Measurements from ENCODE around the gene KRTAP10-8.
A peak's percentile ranks its signal among the peaks of the same experiment; 100 is the strongest.
"Not testable (repeated sequence)": the region's sequence is repeated elsewhere in the genome, so short reads cannot be mapped to it uniquely, and the experiment has no call there.

Gene KRTAP10-8

DNA sequence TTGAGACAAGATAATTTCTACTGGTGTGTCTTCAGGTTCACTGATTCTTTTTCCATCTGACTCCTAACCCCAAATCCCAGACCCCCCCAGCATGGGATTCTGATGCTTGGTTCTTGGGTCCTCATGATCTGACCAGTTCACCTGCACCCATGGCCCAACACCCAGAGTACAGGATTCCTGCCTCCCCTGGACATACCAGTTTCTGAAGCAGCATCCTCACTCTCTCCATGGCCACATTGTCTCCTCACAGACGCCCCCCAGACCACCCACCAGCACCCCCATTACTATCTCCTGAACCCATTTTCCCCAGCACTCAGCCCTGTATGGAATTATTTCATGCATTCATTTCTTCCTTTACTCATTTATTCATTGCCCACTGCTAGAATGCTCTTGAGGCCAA is 45.0 kb downstream of the KRTAP10-8 start:
- Histone ChIP-seq H3K56ac (ENCODE audit: low read length) (no peak overlapping the region), H3K4me1 (ENCODE audit: control insufficient read depth, low read depth, low read length) (peaks cover 2% of the 10 kb centered on the region), H2BK5ac (ENCODE audit: low read length) (no peak overlapping the region), H3K4me3 (ENCODE audit: low read length) (no peak overlapping the region), H2BK120ac (ENCODE audit: low read depth, low read length) (no peak overlapping the region), H3K23ac (ENCODE audit: low read length) (no peak overlapping the region), H4K8ac (ENCODE audit: low read depth, low read length) (no peak overlapping the region), H3K27ac (ENCODE audit: low read depth, low read length) (no peak overlapping the region), H3K9ac (ENCODE audit: low read length) (no peak overlapping the region), H3K79me1 (ENCODE audit: low read length) (no peaks in the 10 kb centered on the region), H3K27me3 (ENCODE audit: insufficient read depth, low read length, poor library complexity) (no peaks in the 10 kb centered on the region), H3K4me2 (ENCODE audit: low read length) (no peak overlapping the region), H2AK5ac (ENCODE audit: low read length) (no peak overlapping the region), H3K18ac (ENCODE audit: low read length) (no peak overlapping the region), H3K36me3 (ENCODE audit: control insufficient read depth, insufficient read depth, low read length) (no peaks in the 10 kb centered on the region), H2BK15ac (replicated peaks; ENCODE audit: low read depth) (no peak overlapping the region), H3K4ac (ENCODE audit: low read depth, low read length) (no peak overlapping the region), H4K5ac (ENCODE audit: low read length) (no peak overlapping the region), H3K79me2 (ENCODE audit: control insufficient read depth, insufficient read depth, low read length) (no peaks in the 10 kb centered on the region)
- WGBS (ENCODE audit: extremely low coverage, insufficient coverage, low lambda C conversion rate): no CpG with 5 or more reads among the region's 1 CpG
- DNase-seq: no peak

DNA sequence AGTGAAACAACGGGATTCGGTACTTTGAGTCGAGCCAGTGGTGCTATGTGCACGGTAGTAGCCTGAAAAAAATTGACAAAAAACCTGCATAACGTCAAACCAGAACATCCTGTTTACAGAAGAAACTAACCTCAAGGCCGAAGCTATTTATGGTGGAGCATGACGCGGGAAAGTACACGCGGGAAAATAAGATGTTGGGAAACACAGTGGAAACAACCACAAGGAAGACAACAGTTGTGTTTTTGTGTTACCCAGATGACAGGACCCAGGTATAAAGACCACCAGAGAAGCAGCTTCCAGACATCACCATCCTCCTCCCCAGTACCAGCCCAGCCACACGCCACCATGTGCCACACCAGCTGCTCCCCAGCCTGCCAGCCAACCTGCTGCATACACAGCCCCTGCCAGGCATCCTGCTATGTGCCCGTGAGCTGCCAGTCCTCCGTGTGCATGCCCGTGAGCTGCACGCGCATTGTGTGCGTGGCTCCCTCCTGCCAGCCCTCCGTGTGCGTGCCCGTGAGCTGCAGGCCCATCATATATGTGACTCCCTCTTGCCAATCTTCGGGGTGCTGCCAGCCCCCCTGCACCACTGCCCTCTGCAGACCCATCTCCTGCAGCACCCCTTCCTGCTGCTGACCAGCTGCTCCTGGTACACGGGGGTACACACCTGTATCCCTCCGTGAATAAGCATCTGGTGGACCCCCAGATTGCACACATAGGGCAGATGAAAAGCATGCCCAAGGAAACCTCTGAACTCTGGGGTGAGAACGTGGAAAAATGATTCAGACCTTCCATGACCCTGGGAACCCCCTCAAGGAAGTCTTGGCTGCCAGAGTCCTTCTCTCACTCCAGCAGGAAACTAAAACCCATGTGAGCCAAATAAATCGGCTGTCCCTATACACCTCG is 46.0 kb downstream of the KRTAP10-8 start, which contains the start of gene KRTAP12-3:
Gene KRTAP12-3, plus strand, starts transcription at position 298 of the 906 bp plus-strand sequence. Its CDS starts 48 bp downstream, at position 346.
- Histone ChIP-seq H3K36me3 (ENCODE audit: control insufficient read depth, insufficient read depth, low read length) (no peaks in the 10 kb centered on the region), H3K9ac (ENCODE audit: low read length) (no peak within 1 kb of the TSS), H2BK15ac (replicated peaks; ENCODE audit: low read depth) (no peak within 1 kb of the TSS), H4K8ac (ENCODE audit: low read depth, low read length) (no peak within 1 kb of the TSS), H2BK120ac (ENCODE audit: low read depth, low read length) (no peak within 1 kb of the TSS), H3K56ac (ENCODE audit: low read length) (no peak within 1 kb of the TSS), H3K27me3 (ENCODE audit: insufficient read depth, low read length, poor library complexity) (no peaks in the 10 kb centered on the region), H2BK5ac (ENCODE audit: low read length) (no peak within 1 kb of the TSS), H3K79me1 (ENCODE audit: low read length) (no peaks in the 10 kb centered on the region), H3K79me2 (ENCODE audit: control insufficient read depth, insufficient read depth, low read length) (no peaks in the 10 kb centered on the region), H3K27ac (ENCODE audit: low read depth, low read length) (no peak within 1 kb of the TSS), H3K18ac (ENCODE audit: low read length) (no peak within 1 kb of the TSS), H3K23ac (ENCODE audit: low read length) (no peak within 1 kb of the TSS), H3K4me2 (ENCODE audit: low read length) (no peak within 1 kb of the TSS), H2AK5ac (ENCODE audit: low read length) (no peak within 1 kb of the TSS), H3K4ac (ENCODE audit: low read depth, low read length) (no peak within 1 kb of the TSS), H4K5ac (ENCODE audit: low read length) (no peak within 1 kb of the TSS), H3K4me3 (ENCODE audit: low read length) (no peak within 1 kb of the TSS), H3K4me1 (ENCODE audit: control insufficient read depth, low read depth, low read length) (peaks cover 2% of the 10 kb centered on the region)
- no peak for DNase-seq
- WGBS (ENCODE audit: extremely low coverage, insufficient coverage, low lambda C conversion rate): no CpG with 5 or more reads among the region's 26 CpGs

DNA sequence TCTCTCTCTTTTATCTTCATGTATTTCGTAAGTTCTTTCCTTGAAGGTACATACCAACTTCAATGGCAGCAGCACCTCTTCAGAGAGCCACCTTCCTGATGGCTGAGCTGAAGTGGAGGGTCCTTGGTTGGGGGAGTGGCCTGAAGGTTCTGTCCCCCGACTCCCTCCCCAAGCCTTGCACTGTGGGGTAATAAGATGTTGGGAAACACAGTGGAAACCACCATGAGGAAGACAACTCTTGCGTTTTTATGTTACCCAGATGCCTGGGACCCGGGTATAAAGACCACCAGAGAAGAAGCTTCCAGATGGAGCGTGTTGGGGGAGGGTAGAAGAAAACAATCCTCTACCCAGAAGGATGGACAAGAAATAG is 46.6 kb downstream of the KRTAP10-8 start:
- no peak overlapping the region for H2AK5ac ChIP-seq (ENCODE audit: low read length)
- no peak overlapping the region for H3K56ac ChIP-seq (ENCODE audit: low read length)
- H3K9ac ChIP-seq (ENCODE audit: low read length): no peak overlapping the region
- no peak overlapping the region for H3K4me3 ChIP-seq (ENCODE audit: low read length)
- DNase-seq: no peak
- WGBS (ENCODE audit: extremely low coverage, insufficient coverage, low lambda C conversion rate): no CpG with 5 or more reads among the region's 5 CpGs
- no peak overlapping the region for H4K8ac ChIP-seq (ENCODE audit: low read depth, low read length)
- no peak overlapping the region for H3K4ac ChIP-seq (ENCODE audit: low read depth, low read length)
- no peak overlapping the region for H4K5ac ChIP-seq (ENCODE audit: low read length)
- H3K18ac ChIP-seq (ENCODE audit: low read length): no peak overlapping the region
- H3K27me3 ChIP-seq (ENCODE audit: insufficient read depth, low read length, poor library complexity): no peaks in the 10 kb centered on the region
- H2BK120ac ChIP-seq (ENCODE audit: low read depth, low read length): no peak overlapping the region
- H3K79me1 ChIP-seq (ENCODE audit: low read length): no peaks in the 10 kb centered on the region
- peaks cover 2% of the 10 kb centered on the region for H3K4me1 ChIP-seq (ENCODE audit: control insufficient read depth, low read depth, low read length)
- H3K23ac ChIP-seq (ENCODE audit: low read length): no peak overlapping the region
- no peaks in the 10 kb centered on the region for H3K79me2 ChIP-seq (ENCODE audit: control insufficient read depth, insufficient read depth, low read length)
- no peak overlapping the region for H3K4me2 ChIP-seq (ENCODE audit: low read length)
- H3K36me3 ChIP-seq (ENCODE audit: control insufficient read depth, insufficient read depth, low read length): no peaks in the 10 kb centered on the region
- no peak overlapping the region for H2BK5ac ChIP-seq (ENCODE audit: low read length)
- no peak overlapping the region for H3K27ac ChIP-seq (ENCODE audit: low read depth, low read length)
- no peak overlapping the region for H2BK15ac ChIP-seq (replicated peaks; ENCODE audit: low read depth)

DNA sequence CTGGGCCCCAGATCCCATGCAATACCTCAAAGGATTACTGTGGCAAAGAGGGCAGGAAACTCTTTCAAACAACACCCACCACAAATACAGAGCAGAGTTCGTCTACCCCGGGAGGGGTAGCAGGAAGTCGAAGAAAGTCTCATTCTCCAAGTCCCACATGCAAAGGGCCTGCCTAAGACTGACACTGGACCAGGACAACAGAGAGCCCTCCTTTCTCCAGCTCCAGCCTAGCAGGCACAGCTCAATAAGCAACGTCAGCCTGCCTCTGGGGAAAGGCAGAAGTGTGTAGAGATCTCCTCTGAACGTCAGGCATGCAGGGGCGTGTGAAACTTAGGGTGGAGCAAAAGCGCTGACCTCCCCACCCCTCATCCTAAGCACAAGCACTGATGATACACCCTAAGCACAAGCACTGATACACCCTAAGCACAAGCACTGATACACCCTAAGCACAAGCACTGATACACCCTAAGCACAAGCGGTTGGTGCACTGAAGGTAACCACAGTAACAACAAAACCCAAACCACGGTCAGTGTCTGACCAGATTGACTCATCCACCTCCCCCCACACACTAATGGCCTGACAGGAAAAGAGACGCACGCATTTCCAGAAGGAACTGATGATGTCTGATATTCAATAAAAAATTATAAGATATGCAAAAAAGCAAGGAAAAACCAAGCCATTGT is 47.2 kb downstream of the KRTAP10-8 start:
- H4K8ac ChIP-seq (ENCODE audit: low read depth, low read length): no peak overlapping the region

DNA sequence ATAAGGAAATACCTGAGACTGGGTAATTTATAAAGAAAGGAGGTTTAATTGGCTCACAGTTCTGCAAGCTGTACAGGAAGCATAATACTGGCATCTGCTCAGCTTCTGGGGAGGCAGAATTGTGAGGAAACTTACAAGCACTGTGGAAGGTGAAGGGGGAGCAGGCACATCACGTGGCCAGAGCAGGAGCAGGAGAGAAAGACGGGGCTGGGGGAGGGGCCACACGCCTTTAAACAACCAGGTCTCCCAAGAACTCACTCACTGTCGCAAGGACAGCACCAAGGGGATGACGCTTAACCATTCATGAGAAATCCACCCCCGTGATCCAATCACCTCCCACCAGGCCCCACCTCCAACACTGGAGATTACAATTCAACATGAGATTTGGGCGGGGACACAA is 49.7 kb downstream of the KRTAP10-8 start:
- H3K18ac ChIP-seq (ENCODE audit: low read length); H3K36me3 ChIP-seq (ENCODE audit: control insufficient read depth, insufficient read depth, low read length); H3K4me1 ChIP-seq (ENCODE audit: control insufficient read depth, low read depth, low read length); H3K27ac ChIP-seq (ENCODE audit: low read depth, low read length); H3K79me1 ChIP-seq (ENCODE audit: low read length); H3K4ac ChIP-seq (ENCODE audit: low read depth, low read length); H3K23ac ChIP-seq (ENCODE audit: low read length); H4K5ac ChIP-seq (ENCODE audit: low read length); H2BK5ac ChIP-seq (ENCODE audit: low read length); H3K9ac ChIP-seq (ENCODE audit: low read length); H2BK120ac ChIP-seq (ENCODE audit: low read depth, low read length); H2BK15ac ChIP-seq (replicated peaks; ENCODE audit: low read depth); H3K4me3 ChIP-seq (ENCODE audit: low read length); H3K79me2 ChIP-seq (ENCODE audit: control insufficient read depth, insufficient read depth, low read length); H4K8ac ChIP-seq (ENCODE audit: low read depth, low read length); H3K56ac ChIP-seq (ENCODE audit: low read length); H2AK5ac ChIP-seq (ENCODE audit: low read length); H3K4me2 ChIP-seq (ENCODE audit: low read length); H3K27me3 ChIP-seq (ENCODE audit: insufficient read depth, low read length, poor library complexity): not testable (repeated sequence)
- WGBS (ENCODE audit: extremely low coverage, insufficient coverage, low lambda C conversion rate): no CpG with 5 or more reads among the region's 7 CpGs
- DNase-seq: peak; percentile 58

More for the DNA sequence above, 47.2 kb downstream of the KRTAP10-8 start:
- H3K4me1 ChIP-seq (ENCODE audit: control insufficient read depth, low read depth, low read length): peaks cover 2% of the 10 kb centered on the region
- no peak overlapping the region for H2BK15ac ChIP-seq (replicated peaks; ENCODE audit: low read depth)
- no peak overlapping the region for H3K9ac ChIP-seq (ENCODE audit: low read length)
- no peaks in the 10 kb centered on the region for H3K36me3 ChIP-seq (ENCODE audit: control insufficient read depth, insufficient read depth, low read length)
- no peak overlapping the region for H2BK120ac ChIP-seq (ENCODE audit: low read depth, low read length)
- H2AK5ac ChIP-seq (ENCODE audit: low read length): peak overlapping the region; percentile 82
- no peak overlapping the region for H3K23ac ChIP-seq (ENCODE audit: low read length)
- no peaks in the 10 kb centered on the region for H3K79me1 ChIP-seq (ENCODE audit: low read length)
- no peak overlapping the region for H3K4ac ChIP-seq (ENCODE audit: low read depth, low read length)
- no peak for DNase-seq
- no peak overlapping the region for H3K18ac ChIP-seq (ENCODE audit: low read length)
- H4K5ac ChIP-seq (ENCODE audit: low read length): no peak overlapping the region
- peak overlapping the region; percentile 70 for H3K56ac ChIP-seq (ENCODE audit: low read length)
- no peak overlapping the region for H3K4me3 ChIP-seq (ENCODE audit: low read length)
- H2BK5ac ChIP-seq (ENCODE audit: low read length): no peak overlapping the region
- no CpG with 5 or more reads among the region's 11 CpGs for WGBS (ENCODE audit: extremely low coverage, insufficient coverage, low lambda C conversion rate)
- no peak overlapping the region for H3K27ac ChIP-seq (ENCODE audit: low read depth, low read length)
- no peaks in the 10 kb centered on the region for H3K27me3 ChIP-seq (ENCODE audit: insufficient read depth, low read length, poor library complexity)
- H3K79me2 ChIP-seq (ENCODE audit: control insufficient read depth, insufficient read depth, low read length): no peaks in the 10 kb centered on the region
- H3K4me2 ChIP-seq (ENCODE audit: low read length): no peak overlapping the region

Measured in mesendoderm (in vitro differentiated cells).